GM21515 (cell line): ENCODE results near the gene HMGN1.
"Not testable (repeated sequence)": the region's sequence is repeated elsewhere in the genome, so short reads cannot be mapped to it uniquely, and the experiment has no call there.

ENCODE experiments used
- ATAC-seq: cut with Tn5 transposase; IDR thresholded peaks from one replicate; pipeline ENCODE4 v1.9.1; 2021; ENCODE audit not compliant: unreplicated experiment

HMGN1 gene

GRCh38 chr21:39369896-39370288 lies 21.0 kb upstream of the HMGN1 start:
- ATAC-seq: not testable (repeated sequence)

- ATAC-seq: no peak
Observed at GRCh38 chr21:39367783-39368182, 18.9 kb upstream of the HMGN1 start.

GRCh38 chr21:39366563-39366962 lies 17.7 kb upstream of the HMGN1 start:
- ATAC-seq: no peak

- ATAC-seq: no peak
Observed at GRCh38 chr21:39364949-39365348, 16.1 kb upstream of the HMGN1 start.

- no peak for ATAC-seq
Observed at GRCh38 chr21:39363607-39364555, 15.0 kb upstream of the HMGN1 start.

GRCh38 chr21:39362733-39363132 lies 13.8 kb upstream of the HMGN1 start:
- ATAC-seq: no peak

- ATAC-seq: no peak
Observed at GRCh38 chr21:39359382-39359781, 10.5 kb upstream of the HMGN1 start.

GRCh38 chr21:39353295-39353694 lies 4.4 kb upstream of the HMGN1 start:
- no peak for ATAC-seq

GRCh38 chr21:39350094-39351005 lies 1.5 kb upstream of the HMGN1 start:
- ATAC-seq: no peak

GRCh38 chr21:39349211-39350093 lies 564 bp upstream of the HMGN1 start:
- ATAC-seq: peak; percentile 80

- peak; percentile 13 for ATAC-seq
Observed at GRCh38 chr21:39348040-39348354, 891 bp downstream of the HMGN1 start.

GRCh38 chr21:39347537-39347936 lies 1.4 kb downstream of the HMGN1 start:
- no peak for ATAC-seq

- ATAC-seq: no peak
Observed at GRCh38 chr21:39346671-39347331, 2.1 kb downstream of the HMGN1 start.

GRCh38 chr21:39346206-39346605 lies 2.7 kb downstream of the HMGN1 start:
- no peak for ATAC-seq

- ATAC-seq: no peak
Observed at GRCh38 chr21:39345440-39345839, 3.4 kb downstream of the HMGN1 start.

- ATAC-seq: no peak
Observed at GRCh38 chr21:39344848-39345247, 4.0 kb downstream of the HMGN1 start.

GRCh38 chr21:39341249-39341923 lies 7.5 kb downstream of the HMGN1 start:
- no peak for ATAC-seq

- no peak for ATAC-seq
Observed at GRCh38 chr21:39340687-39341086, 8.2 kb downstream of the HMGN1 start.

GRCh38 chr21:39339231-39339630 lies 9.7 kb downstream of the HMGN1 start:
- no peak for ATAC-seq
